ENCODE measurements around the gene GMCL2.
"Not testable (repeated sequence)": the region's sequence is repeated elsewhere in the genome, so short reads cannot be mapped to it uniquely, and the experiment has no call there.

Gene GMCL2, protein sequence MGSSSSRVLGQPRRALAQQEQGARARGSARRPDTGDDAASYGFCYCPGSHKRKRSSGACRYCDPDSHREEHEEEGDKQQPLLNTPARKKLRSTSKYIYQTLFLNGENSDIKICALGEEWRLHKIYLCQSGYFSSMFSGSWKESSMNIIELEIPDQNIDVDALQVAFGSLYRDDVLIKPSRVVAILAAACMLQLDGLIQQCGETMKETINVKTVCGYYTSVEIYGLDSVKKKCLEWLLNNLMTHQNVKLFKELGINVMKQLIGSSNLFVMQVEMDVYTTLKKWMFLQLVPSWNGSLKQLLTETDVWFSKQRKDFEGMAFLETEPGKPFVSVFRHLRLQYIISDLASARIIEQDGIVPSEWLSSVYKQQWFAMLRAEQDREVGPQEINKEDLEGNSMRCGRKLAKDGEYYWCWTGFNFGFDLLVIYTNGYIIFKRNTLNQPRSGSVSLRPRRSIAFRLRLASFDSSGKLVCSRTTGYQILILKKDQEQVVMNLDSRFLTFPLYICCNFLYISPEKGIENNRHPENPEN

DNA sequence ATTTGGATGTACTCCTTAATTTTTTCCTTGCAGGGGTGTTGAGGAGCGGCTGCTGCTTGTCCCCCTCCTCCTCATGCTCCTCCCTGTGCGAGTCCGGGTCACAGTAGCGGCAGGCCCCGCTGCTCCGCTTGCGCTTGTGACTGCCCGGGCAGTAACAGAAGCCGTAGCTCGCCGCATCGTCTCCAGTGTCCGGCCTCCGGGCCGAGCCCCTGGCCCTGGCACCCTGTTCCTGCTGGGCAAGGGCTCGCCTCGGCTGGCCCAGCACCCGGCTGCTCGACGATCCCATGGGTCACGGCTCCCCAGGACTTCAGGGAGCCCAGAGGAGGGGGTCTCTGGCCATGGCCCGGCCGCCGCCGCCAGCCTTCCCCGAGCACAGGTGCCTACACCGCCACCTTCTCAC, at the start of gene GMCL2:
TSS of gene GMCL2 (minus strand) at position 358 of the 400 bp plus-strand sequence. CDS start at position 286, 72 bp downstream.
- DNase-seq (ENCODE audit: low read depth), result no peak

DNA sequence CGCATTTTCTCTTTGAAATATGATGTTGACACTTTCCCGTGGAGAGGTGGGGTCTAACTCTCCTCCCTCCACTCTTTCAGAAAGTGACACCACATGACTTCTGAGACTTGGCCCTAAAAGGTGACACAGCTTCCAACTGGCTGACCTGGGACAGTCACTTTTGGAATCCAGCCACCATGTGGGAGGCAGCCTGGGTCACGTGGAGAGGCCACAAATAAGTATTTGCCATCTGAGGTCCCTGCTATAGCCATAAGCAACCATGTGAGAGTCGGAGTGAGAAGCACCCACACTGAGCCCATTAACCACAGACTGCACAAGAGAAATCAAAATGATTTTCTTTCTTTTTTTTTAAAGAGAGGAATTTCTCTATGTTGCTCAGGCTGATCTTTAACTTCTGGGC, 49.5 kb upstream of the GMCL2 start:
- no peak for DNase-seq (ENCODE audit: low read depth)

DNA sequence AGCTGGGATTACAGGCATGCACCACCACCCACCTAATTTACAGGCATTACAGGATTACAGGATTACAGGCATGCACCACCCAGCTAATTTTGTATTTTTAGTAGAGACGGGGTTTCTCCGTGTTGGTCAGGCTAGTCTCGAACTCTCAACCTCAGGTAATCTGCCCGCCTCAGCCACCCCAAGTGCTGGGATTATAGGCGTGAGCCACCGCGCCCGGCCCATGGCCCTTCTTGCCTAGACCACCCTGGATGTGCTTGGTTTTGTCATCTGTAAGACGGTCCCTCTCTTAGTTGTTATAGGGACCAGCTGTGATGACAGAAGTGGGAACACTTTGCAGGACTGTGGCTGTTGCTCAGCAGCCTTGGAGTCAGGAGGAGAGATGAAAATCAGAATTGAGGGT, 49.0 kb upstream of the GMCL2 start:
- no peak for DNase-seq (ENCODE audit: low read depth)

DNA sequence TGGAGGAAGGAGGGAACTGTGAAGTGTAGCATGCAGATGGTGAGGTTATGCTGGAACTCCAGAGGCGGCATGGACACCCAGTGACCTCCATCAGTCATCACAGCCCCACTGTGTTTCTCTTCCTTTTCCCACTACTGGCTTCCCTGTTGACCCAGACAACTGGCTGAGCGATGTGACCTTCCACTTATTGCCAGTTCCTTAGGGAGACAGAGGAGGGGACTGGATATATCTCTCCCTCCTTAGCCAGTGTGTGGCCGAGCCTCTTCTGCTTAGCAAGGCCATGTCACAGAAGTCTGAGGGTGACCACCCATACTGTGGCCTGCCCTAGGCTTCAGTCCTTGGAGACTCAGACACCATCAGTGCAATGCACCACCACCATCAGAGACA, 48.4 kb upstream of the GMCL2 start:
- no peak for DNase-seq (ENCODE audit: low read depth)

DNA sequence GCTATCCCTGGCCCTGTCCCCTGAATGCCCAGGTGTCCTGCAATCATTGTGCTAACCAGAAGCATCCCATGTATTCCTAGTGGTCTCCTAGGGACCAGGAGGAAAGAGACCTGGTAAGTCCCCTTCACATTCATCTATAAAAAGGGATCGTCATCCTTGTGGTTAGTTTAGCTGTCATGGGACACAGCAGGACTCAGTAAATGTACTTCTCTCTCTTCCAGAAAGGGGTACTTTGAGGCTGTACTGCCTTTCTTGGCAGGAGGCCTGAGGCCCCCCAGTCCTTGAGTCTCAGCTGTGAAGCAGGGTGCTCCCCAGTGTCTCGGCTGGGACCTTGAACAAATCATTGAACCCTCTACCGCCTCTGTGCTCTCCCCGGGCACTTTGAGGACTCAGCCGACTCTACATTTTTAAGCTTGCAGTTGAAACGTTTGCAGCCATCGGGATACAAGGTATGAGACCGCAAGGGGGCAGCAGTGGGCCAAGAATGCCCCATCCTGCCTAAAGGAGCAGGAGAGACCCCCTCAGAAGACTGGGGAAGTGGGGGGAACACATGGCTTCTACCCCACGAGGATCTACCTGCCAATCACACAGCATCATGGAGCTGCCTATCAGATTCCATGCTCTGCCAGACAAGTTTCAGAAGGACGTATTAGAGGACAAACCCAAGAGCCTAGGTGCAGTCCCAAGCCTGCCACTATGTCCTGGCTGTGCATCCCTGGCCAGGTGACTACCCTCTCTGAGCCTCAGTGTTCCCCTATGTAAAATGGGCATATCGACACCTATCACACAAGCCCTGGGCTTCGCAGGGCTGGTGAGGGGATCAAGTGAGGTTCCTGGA, 47.8 kb upstream of the GMCL2 start:
- peak; percentile 56 for DNase-seq (ENCODE audit: low read depth)

DNA sequence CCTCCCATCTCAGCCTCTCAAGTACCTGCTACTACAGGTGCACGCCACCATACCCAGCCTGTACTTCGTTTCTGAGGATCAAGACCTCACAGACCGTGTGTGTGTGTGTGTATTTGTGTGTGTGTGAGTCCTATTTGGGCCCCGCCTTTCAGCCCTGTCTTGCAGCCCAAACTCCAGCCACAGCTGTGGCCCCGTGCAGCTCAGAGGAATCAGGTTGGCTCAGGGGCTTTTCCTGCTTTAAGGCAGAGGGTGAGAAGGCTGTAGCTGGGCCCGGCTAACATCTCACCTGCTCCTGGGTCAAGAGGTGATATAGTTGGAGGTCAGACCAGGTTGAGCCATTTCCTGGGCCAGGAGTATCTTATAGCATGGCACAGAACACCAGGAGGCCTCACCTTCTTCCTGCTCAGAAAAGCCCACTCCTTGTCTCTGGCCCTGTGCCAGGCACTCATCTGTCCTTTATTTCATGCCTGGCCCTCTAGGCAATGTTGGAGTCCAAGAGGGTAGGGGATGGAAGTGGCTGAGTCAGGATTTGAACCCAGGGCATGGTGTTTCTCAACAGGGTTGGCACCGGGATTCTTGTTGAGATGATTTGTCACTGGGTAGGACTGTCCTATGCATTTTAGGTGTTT, 47.1 kb upstream of the GMCL2 start:
- no peak for DNase-seq (ENCODE audit: low read depth)

DNA sequence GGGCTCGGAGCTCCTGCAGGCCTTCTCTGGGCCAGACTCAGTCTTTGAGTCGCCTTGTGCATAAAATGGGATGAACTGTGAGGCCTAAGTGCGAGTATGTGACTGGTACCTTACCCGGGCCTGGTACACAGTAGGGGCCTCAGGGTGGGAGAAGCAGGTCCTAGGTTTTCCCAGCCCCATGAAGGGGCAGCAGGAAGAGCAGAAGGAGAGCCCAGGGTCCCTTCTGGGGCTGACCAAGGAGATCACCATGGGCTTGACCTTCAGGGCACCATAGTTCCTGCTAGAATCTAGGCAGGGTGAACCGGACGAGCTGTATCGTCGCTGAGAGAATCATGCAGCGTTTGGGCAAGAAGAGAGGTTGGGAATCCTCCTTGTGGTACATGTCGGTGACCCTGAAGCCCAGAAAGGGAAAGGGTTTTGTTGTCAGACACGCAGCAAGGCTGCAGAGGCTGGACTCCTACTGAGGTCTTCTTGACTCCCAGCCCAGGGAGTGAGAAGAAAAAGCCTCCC, 45.8 kb upstream of the GMCL2 start:
- no peak for DNase-seq (ENCODE audit: low read depth)

DNA sequence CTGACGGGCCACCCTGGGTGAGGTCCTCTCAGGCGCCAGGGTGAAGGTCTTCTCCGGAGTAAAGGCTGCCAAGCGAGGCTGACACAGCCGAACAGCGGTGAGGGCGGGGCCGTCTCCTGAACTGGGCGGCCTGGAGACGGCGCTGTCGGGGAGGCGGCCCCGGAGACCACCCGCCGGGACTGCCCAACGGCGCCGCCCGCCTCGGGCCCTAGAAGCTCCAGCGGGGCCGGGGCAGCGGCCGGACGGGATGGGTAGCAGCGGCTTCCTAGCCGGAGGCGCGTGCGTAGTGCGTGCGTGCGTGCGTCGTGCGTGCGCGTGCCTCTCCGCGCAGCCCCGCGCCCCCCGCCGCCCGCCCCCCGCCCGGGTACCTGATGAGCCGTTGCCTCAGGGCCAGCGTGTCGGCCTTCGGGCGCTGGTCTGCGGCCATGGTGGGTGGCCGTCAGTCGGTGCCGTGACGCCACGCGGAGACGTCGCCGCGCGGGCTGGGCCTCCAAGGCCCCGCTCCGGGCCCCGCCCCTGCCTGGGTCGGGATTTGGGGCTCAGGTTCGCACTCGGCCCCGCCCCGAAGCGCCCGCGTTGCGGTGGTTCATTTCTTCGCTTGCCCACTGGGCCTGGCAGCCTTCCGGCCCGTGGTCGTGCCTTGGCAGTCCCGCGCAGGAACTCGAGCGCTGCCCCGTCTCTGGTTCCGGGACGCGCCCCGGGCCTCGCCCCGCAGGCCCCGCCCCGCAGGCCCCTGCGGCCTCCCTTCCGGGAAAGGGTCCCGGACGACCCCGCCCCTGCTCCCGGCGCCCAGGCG, 45.2 kb upstream of the GMCL2 start, which contains the start of gene PHYKPL:
TSS of gene PHYKPL (minus strand) at position 679 of the 796 bp plus-strand sequence. CDS start at position 427, 252 bp downstream.
- peak; percentile 63 for DNase-seq (ENCODE audit: low read depth)

DNA sequence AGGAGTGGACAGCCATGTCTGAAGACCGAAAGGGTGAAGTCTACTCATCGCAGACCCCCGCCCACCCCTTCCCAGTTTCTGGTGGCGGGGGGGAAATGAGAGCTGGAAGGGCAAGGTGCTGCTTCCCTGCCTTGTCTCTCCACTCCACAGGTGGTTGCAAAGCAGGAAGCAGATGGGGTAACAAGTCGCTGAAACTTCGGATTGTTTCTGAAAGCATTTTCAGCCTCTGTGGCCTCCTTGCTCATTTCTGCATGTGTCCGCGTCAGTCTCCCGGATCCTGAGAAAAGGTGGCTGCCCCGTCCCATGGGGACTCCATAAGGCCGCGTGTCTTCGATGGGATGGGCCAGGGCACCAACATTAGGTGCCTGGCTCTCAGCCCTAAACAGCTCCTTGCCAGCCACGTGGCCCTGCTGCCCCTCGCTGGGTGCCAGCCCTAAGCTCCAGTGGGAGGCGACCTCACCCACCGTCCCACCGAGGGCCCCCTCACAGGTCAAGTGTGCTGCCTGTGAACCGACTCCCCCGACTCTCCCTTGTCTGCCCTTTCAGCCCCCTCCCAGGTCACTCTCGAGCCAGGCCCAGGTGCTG, 44.5 kb upstream of the GMCL2 start:
- DNase-seq (ENCODE audit: low read depth), result no peak

DNA sequence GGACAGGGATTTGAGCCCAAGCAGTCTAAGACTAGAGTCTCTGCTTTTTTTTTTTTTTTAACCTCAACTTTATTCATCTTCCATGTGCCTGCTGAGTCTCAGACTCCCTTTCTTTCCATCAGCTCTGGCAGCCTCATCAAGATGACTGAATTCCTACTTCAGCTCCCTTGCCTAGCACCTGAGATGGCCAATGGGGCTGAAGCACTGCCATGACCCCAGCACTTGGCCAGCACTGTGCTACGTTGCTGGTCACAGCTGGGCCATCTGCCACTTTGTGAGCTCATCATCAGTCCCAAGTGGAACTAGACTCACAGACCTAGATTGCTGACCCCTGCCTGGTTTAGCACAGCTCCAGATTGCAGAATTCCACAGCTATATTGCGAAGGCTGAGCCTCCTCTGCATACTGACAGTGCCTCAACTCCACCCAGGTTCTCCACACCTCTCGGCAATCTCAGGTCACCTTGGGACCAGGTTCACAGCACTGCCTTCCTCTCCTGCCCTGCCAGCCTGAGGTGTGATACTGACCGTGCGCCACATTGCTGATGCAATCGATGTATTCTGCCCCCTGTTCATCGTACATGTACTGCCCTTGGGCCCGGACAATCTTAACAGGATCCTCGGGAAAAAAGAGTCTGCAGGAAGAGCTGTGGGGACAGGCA, 43.8 kb upstream of the GMCL2 start:
- DNase-seq (ENCODE audit: low read depth), result peak; percentile 52

DNA sequence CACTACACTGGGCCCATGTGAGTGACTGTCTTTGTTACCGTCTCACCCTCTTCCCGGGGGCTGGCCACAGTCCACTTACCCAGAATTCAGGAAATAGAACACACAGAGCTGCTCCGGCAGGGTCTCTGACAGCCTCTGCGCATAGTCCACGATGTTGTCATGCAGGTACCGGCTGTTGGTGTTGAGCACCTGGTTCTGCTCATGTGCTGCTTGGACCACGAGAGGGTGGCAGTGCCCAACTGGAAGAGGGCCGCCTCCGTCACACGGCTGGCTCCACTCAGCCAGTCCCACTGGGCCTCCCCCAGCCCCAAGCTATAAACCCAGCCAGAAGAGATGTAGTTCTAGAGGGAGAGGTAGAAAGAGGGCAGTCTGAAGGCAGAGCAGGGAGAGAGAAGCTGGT, 42.7 kb upstream of the GMCL2 start:
- no peak for DNase-seq (ENCODE audit: low read depth)

DNA sequence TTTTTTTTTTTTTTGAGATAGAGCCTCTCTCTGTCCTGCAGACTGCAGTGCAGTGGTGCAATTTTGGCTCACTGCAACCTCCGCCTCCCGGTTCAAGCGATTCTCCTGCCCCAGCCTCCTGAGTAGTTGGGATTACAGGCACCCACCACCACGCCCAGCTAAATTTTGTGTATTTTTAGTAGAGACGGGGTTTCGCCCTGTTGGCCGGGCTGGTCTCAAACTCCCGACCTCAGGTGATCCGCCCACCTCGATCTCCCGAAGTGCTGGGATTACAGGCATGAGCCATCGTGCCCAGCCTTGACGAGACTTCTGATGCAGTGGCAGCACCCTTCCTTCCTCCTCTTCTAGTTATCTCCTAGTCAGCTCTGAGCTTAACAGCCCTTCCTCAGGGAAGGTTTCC, 41.9 kb upstream of the GMCL2 start:
- not testable (repeated sequence) for DNase-seq (ENCODE audit: low read depth)

DNA sequence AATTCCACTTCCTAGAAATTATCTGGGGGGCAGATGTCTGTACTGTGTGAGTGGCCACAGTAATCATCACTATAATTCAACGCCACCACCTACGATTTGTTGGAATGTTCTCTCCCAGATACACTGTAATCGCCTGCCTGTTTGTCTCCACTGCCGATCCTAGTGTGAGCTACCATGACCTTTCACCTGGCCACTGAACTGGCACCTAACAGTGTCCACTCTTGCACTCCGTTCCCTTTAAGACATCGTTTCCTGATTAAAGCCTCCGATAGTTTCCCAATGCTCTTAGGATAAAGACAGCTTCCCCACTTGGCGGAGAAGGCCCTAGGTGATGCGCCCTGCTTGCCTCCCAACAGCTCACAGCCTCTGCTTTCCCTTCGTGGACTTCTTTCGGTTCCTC, 41.4 kb upstream of the GMCL2 start:
- no peak for DNase-seq (ENCODE audit: low read depth)

DNA sequence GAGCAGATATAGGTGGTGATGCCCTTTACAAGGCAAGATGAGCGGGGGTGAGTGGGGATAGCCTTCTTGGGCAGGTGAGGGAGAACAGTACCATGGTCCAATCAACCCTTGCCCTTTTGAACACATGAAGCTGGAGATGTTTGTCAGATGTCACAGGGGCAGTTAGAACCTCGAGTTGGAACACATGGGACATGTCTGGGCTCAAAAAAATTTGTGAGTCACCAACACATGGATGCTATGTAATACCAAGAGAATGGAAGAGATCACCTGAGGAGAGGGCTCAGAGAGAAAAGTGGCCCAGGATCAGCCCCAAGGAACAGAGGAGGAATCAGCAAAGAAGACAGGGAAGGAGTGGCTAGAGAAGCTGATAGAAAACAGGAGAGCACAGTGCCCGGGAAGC, 40.8 kb upstream of the GMCL2 start:
- DNase-seq (ENCODE audit: low read depth), result no peak

DNA sequence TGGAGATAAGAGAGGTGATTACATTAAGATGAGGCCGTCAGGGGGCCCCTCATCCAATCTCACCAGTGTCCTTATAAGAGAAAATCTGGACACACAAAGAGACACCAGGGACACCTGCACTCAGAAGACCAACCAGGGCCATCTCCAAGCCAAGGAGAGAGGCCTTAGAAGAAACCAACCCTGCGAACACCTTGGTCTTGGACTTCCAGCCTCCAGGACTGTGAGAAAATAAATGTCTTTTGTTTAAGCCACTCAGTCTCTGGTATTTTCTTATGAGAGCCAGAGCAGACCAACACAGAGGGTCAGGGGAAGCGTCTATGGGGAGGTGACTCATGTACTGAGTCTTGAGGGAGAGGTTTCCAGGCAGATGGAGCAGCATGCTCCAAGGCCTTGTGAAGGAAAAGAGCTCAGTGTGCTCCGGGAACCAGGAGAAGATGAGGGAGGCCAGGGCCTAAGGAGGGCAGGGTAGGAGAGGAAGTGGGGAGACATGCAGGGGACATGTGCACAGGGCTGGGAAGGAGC, 40.0 kb upstream of the GMCL2 start:
- peak; percentile 89 for DNase-seq (ENCODE audit: low read depth)

DNA sequence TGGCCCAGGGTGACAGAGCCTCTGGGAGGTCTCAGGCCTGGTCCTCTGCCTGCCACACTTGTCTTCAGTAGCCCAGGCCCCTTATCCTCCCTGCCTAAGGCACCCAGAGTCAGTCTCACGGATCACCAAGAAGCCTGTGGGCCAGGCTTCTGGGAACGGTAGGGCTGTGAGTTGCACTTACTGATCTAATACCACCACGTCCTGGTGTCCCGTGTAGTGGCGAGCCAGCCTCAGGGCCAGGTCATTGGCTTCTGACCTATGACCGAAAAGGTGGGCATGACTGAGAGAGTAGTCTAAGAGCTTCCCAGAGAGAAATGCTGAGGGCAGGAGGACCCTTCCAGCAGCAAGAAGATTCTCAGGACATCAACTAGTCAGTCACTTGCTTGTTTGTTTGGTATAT, 38.0 kb upstream of the GMCL2 start:
- no peak for DNase-seq (ENCODE audit: low read depth)

DNA sequence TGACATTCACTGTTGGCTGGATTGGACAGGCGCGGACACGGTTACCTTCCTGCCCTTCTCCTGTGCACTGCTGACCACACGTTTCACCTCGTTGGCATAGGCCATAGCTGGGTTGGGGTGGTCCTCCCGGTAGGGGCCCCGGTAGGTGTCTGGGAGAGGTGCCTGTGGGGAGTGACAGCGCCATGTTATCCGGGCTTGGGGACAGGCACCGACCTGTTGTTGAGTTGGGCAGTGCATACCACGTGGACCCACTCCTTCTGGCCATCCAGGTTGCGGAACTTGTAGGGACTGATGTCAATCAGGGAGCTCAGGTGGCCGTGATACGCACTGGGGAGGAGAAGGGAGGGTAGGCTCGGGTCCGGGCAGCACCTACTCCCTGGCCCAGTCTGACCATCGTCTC, 37.2 kb upstream of the GMCL2 start:
- no peak for DNase-seq (ENCODE audit: low read depth)

DNA sequence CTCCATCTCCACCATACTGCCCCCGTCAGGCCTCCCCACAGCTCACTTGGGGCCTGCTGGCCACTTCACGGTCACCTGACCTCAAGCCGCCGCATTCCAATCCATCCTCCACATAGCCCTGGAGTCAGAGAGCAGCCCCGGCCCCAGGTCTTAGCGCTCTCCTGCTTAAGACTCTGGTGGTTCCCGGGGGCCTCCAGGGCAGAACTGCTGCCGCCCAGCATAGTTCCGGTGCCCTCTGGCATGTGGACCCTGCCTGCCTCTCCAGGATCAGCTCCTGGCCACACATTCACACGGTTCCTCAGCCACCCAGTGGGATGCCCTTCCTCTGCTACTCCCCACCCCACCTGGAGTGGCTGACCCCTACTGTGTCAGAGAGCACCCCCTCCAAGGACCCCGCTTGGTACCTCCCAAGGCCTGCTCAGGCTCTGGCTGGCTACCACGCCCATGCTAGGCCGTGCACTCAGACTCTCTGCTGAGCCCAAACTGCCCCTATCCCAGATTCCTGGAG, 36.7 kb upstream of the GMCL2 start:
- no peak for DNase-seq (ENCODE audit: low read depth)

DNA sequence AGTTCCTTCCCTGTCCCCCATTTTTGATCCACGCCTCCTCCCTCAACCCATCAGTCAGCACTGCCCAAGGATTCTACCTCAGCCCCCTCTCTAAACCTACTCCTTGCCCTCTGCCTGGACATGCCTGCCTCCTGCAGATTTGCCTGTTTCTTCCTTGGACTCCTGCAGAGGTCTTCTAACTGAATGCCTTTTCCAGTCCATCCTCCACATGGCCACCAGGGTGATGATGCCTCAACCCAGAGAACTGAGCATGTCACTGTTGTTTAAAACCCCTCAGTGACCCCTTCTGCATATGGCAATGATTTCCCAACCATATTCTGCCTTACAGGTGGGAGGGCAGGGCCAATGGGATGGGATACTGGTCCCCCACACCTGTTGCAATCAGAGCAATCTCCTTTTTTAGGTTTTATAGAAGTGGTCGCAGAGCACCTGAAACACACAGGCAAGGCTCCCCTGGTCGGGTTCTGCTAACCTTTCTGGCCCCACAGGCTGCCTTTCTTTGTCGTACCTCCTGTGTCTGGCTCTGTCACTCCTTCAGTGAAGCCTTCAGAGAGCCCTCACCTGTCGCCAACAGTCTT, 36.1 kb upstream of the GMCL2 start:
- DNase-seq (ENCODE audit: low read depth), result no peak

DNA sequence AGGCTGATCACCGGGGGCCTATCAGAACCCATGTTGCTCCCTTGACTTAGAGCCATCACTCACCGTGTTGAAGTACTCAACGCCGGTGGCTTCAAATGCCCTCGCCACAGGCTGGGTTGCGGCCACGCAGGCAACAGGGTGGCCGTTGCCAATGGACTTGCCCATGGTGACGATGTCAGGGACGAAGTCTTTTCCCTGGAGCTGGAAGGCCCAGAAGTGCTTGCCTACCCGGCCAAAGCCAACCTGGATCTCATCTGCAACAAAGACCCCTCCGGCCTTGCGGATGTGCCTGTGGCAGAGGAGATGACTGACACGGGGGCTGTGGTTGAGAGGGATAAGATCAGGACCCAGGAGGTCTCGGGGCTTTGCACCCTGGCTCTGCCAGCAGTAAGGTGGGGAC, 35.1 kb upstream of the GMCL2 start:
- DNase-seq (ENCODE audit: low read depth), result no peak

Data from iris pigment epithelial cell (primary cell).